ENCODE results near the gene KCNQ1OT1.

KCNQ1OT1 gene

DNA sequence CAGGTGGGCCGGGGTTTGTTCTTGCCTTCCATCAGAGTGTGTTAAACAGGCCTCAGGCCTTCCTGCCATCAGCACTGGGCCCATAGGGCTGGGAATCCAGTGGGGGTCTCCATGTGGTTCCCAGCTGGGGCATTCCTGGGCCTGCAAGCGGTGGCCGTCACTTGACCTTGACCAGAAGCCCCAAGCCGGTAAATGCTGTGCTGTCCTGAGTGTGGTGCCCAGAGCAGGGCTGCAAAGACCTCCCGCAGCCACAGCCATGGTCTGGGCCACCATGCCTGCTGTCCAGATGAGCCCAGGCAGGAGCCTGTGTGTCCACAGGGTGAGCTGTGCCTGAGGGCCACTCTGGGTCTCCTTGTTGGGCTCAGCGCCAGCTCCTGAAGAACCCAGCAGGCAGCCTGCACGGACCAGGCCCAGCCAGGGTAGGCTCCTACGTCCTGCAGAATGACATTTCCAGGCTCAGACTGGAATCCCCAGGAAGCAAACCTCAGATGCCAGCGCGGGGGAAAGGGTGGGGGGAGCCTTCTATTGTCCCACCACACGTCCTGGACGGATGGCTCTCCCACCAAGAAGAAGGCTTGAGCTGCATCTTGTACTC is 117.3 kb downstream of the KCNQ1OT1 start:
- peak; percentile 57 for DNase-seq (ENCODE audit: low spot score)

DNA sequence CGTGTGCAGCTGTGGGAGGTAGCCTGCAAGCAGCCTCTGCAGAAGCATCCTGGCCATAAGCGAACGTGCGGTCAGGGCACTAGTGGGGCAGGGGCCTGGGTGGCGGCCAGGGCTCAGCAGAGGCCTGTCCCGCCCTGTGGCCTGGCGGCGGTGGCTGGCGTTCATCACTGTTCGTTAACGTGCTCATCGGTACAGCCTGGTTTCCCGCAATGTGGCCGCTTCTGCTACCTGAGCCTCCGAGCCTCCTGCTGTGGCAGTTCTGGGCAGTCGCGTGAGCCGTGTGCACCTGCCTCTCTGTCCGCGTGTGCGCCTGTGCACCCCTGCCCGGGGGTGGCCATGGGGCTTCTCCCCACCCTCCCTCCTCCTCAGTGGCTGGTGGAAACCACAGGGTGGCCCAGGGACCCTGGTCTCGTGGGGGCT is 117.9 kb downstream of the KCNQ1OT1 start:
- DNase-seq (ENCODE audit: low spot score) = peak; percentile 40

DNA sequence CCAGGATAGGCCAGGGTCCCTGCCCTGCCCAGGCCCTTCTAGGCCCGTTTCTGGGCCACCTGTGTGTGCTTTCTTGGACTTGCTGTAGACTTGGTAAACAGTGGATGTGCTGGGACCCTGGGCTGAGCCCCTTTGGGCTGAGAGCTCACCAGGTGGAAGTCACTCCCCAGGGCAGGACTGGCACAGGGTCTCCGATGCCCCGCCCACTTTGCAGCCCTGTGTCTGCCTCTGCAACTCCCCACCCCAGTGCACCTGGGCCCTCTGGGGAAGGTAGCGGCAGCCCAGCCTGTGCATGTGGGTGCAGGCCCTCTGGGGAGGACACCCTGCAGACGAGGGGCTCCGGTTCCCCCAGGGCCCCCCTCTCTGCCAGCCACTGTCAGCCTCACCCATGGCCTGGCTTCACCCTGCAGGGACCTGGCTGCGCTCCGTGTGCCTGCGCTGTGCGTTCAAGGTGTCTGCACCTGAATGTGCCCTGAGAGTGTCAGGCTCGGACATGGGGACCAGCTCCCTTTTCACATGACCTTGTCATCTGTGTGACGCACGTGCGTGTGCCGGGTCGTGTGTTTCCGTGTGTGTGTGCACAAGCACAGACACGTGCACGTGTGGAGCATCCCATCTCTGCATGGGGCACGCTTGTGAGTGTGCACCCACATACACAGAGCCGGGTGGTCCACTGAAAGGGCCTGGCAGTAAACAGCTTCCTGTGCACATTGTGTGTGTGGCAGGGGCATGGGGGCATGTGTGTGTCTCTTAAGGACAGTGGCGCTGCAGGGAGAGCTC is 118.5 kb downstream of the KCNQ1OT1 start:
- peak; percentile 68 for DNase-seq (ENCODE audit: low spot score)

- peak; percentile 61 for DNase-seq (ENCODE audit: low spot score)
These were observed 119.2 kb downstream of the KCNQ1OT1 start for GRCh38 chr11:2580571-2581001.

- DNase-seq (ENCODE audit: low spot score) = peak; percentile 18
These were observed 119.8 kb downstream of the KCNQ1OT1 start for GRCh38 chr11:2580061-2580421.

DNA sequence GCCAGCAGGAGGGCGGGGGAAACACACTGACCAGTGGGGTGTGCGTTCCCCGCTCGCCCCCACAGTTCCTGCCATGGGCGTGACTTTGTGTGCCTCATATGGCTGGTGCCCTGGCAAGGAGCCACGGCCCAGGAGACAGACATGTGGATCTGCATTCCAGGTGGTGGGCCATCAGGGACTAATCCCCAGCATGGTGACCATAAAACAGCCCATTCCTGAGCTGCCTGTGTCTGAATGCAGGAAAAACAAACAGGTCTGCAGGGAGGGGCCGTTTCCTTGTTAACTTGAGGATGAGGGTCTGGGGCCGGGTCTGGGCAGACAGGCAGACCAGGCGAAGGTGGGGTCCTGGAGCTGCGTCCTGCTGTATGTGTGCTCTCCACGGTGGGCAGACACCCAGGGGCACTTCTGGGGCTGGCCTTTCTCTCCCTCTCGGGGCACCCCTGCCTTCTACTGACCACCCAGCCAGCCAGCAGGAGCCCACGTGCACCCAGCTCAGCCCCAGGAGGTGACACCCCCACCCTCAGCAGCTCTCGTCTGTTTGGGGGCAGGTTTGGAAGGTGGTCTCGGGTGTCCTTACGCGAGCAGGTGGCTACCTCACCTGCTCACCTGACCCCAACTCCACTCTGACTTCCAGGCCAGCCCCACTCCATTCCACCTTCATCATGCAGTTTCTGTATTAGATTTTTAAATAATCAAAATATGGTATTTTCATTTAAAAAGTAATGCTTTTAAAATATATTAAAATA is 120.3 kb downstream of the KCNQ1OT1 start:
- DNase-seq (ENCODE audit: low spot score) = peak; percentile 58

GRCh38 chr11:2578929-2579270 is 120.9 kb downstream of the KCNQ1OT1 start:
- peak; percentile 52 for DNase-seq (ENCODE audit: low spot score)

GRCh38 chr11:2577991-2578928 is 121.5 kb downstream of the KCNQ1OT1 start:
- peak; percentile 60 for DNase-seq (ENCODE audit: low spot score)

DNA sequence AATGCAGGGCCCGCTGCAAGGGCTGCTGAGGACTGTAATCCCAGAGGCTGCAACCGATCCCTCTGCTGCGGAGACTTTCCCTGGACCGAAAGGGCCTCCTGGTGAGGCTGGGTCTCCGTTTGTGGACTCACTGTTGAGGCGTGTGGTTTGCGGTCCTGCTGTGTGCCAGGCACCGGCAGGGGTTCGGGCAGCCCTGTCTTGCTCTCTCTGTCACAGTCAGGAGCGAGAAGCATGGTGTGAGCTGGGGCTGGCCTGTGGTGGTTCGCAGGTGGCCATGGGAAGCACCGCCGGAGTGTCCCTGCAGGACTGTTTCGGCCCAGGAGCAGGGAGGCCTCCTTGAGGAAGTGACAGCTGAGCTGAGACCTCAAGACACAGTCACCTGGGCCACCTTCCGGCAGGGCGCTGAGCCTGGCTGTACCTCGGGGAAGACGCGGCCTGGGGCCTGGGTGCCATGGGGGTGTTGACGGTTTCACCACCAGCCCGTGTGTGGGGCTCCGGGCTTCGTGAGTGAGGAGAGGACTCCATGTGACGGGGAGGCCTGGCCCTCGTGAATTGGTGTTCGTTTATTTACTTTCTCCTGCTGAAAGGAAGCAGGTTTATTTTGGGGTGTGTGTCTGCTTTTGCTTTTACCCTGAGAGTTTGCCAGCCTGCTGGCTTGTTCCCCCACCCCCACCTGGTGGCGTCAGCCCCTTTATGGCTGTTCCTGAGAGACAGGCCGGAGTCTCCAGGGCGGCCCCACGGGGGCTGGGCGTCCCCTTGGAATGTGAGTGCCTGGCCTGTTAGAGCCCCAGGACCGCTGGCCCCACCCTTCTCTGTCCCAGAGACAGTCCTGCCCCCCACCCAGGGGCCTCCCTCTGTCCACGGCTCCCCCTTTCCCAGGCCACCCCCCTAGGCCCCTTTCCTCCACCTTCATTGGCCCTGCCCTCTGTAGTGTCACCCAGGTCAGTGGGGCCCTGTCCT is 122.5 kb downstream of the KCNQ1OT1 start:
- peak; percentile 57 for DNase-seq (ENCODE audit: low spot score)

GRCh38 chr11:2576549-2576948 is 123.2 kb downstream of the KCNQ1OT1 start:
- DNase-seq (ENCODE audit: low spot score) = peak; percentile 56

DNA sequence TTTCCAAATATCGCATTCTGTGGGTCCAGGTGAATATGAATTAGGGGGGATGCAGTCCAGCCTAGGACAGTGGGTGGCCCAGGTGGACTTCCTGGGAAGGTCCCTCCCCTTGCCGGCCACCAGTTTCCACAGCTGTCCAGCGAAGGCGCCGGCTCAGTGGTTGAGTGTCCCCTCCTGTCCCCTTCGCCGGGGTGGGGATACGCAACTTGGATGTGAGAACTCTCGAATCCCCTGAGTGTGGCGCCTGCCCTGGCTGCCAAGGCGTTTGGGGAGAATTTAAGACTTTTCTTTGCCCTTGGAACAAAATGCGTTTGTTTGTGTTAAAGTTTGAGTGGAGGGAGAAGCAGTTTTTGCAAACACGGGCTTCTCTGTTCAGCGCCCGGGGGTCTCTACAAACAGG is 123.7 kb downstream of the KCNQ1OT1 start:
- DNase-seq (ENCODE audit: low spot score) = peak; percentile 60

DNA sequence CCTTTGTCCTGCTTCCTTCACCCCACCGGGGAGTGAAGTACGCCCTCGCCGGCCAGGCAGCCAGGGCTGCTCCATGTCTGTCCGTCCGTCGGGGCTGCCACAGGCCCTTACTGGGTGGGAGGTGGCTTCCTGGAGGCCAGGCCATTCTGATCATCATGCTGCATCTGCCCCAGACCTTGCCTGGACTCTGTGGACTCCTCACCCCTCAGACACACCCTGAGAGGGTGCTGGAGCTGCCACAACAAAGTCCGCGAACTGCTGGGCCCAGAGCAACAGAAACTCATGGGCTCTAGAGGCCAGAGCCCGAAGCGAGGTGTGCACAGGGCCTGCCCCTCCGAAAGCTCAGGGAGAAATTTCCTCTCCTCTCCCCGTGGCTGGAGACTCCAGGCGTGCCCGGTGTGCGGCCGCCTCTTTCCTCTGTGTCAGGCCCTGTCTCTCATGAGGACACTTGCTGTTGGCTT is 124.2 kb downstream of the KCNQ1OT1 start:
- DNase-seq (ENCODE audit: low spot score) = peak; percentile 64

DNA sequence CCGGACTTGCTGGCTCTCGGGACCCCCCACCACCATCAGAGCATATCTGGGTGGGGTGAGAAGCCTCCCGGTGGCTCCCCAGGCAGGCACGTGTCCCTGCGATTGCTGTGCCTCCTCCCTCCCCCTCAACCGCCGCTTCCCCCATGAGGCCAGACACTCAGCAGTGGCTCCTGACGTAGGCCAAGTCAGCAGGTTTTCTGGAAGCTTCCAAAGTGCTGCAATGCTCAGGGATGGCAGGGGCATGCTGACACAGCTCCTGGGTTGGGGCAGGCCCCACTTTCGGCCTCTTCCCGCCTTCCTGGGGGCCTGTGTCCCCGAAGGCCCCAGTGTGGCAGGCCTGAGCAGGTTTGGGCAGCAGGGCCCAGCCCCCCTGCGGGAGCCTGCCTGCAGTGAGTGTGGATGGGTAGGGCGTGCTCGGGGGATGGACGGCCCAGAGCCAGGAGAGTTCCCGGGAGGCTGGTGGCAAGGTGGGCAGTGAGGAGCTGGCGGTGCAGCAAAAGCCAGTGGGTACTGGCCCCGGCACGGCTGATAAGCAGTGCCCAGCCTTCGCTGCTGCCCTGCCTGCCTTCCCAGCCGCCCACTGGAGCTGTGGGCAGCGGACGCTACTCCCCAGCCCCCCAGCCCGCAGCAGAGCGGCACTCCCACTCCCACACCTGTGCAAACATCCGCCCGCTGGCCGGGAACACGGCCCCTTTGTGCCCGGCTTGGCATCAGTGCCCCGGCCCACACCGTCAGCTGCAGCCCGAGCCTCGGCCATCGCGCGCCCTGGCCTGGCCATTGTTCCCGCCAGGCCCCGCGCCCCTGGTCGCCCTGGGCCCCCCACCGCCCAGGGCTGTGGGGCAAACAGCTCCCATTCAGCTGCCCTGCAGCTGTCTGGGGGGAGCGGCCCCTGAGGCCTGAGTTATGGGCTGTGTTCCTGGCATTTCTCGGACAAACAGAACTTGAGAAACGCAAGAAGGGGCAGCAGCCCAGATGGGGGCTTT is 125.0 kb downstream of the KCNQ1OT1 start:
- DNase-seq (ENCODE audit: low spot score) = peak; percentile 61

DNA sequence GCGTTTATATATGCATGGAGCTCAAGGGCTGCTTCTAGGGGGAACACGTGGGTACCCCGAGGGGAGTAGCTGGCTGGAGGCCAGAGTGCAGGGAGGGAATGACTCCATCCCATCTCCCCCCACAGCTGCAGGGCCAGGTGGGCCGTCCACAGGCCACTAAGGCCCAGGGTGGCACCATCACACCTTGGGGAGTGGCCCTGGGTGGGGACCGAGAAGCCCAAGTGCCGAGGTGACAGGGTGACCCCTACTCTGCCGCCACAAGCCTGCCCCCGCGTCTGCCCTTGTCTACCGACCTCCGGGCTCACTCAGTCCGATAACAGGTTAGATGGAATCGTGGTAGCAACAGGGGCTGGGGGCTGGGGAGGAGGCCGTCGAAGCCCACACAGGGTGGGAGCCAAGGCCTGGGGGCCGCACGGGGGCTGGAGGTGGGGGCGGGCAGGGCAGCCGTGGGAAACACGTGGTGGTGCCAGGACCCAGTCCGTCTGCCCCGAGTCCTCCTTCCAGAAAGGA is 125.7 kb downstream of the KCNQ1OT1 start:
- peak; percentile 56 for DNase-seq (ENCODE audit: low spot score)

GRCh38 chr11:2573240-2574042 is 126.4 kb downstream of the KCNQ1OT1 start:
- no peak for DNase-seq (ENCODE audit: low spot score)

- no peak for DNase-seq (ENCODE audit: low spot score)
These were observed 127.1 kb downstream of the KCNQ1OT1 start for GRCh38 chr11:2572491-2573239.

DNA sequence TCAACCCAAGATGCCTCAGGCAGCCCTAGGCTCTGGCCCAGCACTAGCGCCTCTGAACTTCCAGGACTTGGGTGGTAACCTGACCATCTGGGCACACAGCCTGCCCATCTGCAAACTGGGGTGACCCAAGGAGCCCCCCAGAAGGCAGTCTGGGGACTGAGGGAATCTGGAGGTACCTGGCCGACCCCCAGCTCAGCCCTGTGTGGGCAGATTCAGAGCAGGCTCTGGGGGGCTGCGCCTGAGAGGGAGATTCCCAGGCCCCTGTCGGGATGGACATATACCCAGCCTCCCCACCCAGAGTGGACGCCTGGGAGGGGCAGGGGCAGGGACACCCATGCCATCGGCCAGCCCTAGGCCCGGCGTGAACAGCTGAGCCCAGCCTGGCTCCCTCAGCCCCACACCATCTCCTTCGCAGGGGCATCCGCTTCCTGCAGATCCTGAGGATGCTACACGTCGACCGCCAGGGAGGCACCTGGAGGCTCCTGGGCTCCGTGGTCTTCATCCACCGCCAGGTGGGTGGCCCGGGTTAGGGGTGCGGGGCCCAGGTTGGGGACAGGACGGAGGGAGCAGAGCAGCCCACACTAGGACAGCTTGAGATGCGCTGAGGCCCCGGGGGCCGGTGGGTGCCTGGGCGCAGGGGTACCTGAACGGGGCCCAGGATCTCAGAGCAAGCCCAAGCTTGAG is 128.1 kb downstream of the KCNQ1OT1 start:
- DNase-seq (ENCODE audit: low spot score) = no peak
